Nephron progenitor cell (in vitro differentiated cells): ENCODE data around the gene RAB3A.

Experiments
- DNase-seq: peaks from one replicate; pipeline ENCODE4 v3.0.0; 2021
- H3K27ac Mint-ChIP-seq: 2 replicates; pipeline ENCODE4 v1.8.0; 2021; ENCODE audit warnings: mild to moderate bottlenecking, moderate library complexity, mixed read lengths
- H3K27me3 Mint-ChIP-seq: 2 replicates; pipeline ENCODE4 v1.8.0; 2021; ENCODE audit warnings: mild to moderate bottlenecking, low read depth, mixed read lengths; ENCODE audit not compliant: poor library complexity
- H3K36me3 Mint-ChIP-seq: 2 replicates; pipeline ENCODE4 v1.8.0; 2021; ENCODE audit warnings: low read depth, mixed read lengths
- H3K4me1 Mint-ChIP-seq: 2 replicates; pipeline ENCODE4 v1.8.0; 2021; ENCODE audit warnings: mixed read lengths
- H3K4me3 Mint-ChIP-seq: 2 replicates; pipeline ENCODE4 v1.8.0; 2021; ENCODE audit warnings: mild to moderate bottlenecking, moderate library complexity, mixed read lengths
- H3K9me3 Mint-ChIP-seq: 2 replicates; pipeline ENCODE4 v1.8.0; 2021; ENCODE audit warnings: mild to moderate bottlenecking, moderate library complexity, mixed read lengths
- TF ChIP-seq, protein P1 (sequence below): fragments of 200-600 bp; sonication (generic); IDR thresholded peaks from 2 replicates; pipeline ENCODE4 v1.5.0; 2021; ENCODE audit warnings: antibody characterized with exemption

The RAB3A gene, protein sequence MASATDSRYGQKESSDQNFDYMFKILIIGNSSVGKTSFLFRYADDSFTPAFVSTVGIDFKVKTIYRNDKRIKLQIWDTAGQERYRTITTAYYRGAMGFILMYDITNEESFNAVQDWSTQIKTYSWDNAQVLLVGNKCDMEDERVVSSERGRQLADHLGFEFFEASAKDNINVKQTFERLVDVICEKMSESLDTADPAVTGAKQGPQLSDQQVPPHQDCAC

DNA sequence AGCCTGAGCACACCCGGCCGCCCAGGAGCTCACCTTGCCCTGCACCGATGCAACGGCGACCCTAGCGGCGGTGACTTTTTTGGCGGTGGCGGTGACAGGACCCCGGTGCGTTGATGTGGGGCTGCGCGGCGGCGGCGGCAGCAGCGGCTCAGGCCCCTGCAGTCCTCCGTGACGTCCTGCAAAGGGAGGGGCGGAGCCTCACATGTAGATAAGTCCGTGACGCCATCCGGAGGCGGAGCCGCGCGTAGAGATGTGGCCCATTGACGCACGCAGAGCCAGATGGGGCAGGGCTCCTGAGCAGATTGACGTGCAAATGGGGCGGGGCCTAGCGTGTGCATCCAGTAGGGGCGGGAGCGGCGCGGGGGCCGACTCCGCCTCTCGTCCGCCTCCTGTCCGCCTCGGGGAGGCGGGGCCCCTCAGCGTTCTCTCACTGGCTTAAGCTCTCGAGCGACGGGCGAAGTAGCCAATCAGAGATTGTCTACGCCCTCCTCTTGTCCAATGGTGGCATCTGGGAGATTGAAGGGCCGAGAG, at the start of gene RAB3A:
Gene RAB3A (minus strand): TSS at position 180 of the 531 bp plus-strand sequence. CDS start 1,302 bp downstream, outside the sequence.
- peaks cover 26% of the 10 kb centered on the region for H3K36me3 Mint-ChIP-seq
- peak within 1 kb of the TSS; percentile 97 for H3K27ac Mint-ChIP-seq
- TF ChIP-seq, protein P1, sequence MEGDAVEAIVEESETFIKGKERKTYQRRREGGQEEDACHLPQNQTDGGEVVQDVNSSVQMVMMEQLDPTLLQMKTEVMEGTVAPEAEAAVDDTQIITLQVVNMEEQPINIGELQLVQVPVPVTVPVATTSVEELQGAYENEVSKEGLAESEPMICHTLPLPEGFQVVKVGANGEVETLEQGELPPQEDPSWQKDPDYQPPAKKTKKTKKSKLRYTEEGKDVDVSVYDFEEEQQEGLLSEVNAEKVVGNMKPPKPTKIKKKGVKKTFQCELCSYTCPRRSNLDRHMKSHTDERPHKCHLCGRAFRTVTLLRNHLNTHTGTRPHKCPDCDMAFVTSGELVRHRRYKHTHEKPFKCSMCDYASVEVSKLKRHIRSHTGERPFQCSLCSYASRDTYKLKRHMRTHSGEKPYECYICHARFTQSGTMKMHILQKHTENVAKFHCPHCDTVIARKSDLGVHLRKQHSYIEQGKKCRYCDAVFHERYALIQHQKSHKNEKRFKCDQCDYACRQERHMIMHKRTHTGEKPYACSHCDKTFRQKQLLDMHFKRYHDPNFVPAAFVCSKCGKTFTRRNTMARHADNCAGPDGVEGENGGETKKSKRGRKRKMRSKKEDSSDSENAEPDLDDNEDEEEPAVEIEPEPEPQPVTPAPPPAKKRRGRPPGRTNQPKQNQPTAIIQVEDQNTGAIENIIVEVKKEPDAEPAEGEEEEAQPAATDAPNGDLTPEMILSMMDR: no peak
- DNase-seq: peak; percentile 100
- peak within 1 kb of the TSS; percentile 92 for H3K4me3 Mint-ChIP-seq
- peaks cover 34% of the 10 kb centered on the region for H3K27me3 Mint-ChIP-seq
- peaks cover 41% of the 10 kb centered on the region for H3K4me1 Mint-ChIP-seq
- H3K9me3 Mint-ChIP-seq: no peaks in the 10 kb centered on the region

DNA sequence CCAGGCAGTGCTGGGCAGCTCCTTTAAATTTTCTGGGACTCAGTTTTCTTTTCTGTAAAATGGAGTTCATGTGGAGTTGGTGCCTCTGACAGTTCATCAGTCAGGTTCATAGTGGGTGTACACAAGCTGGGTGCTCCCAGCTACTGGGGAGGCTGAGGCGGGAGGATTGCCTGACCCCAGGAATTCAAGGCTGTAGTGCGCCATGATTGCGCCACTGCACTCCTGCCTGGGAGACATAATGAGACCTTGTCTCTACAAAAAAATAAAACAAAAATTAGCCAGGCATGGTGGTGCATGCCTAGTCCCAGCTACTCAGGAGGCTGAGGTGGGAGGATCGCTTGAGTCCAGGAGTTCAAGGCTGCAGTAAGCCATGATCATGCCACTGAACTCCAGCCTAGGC, 49.3 kb upstream of the RAB3A start:
- H3K4me1 Mint-ChIP-seq: peaks cover 3% of the 10 kb centered on the region
- H3K27me3 Mint-ChIP-seq: peaks cover 67% of the 10 kb centered on the region
- no peaks in the 10 kb centered on the region for H3K9me3 Mint-ChIP-seq
- no peak overlapping the region for H3K27ac Mint-ChIP-seq
- H3K4me3 Mint-ChIP-seq: no peak overlapping the region
- no peak for DNase-seq
- TF ChIP-seq, protein P1: no peak
- H3K36me3 Mint-ChIP-seq: no peaks in the 10 kb centered on the region

DNA sequence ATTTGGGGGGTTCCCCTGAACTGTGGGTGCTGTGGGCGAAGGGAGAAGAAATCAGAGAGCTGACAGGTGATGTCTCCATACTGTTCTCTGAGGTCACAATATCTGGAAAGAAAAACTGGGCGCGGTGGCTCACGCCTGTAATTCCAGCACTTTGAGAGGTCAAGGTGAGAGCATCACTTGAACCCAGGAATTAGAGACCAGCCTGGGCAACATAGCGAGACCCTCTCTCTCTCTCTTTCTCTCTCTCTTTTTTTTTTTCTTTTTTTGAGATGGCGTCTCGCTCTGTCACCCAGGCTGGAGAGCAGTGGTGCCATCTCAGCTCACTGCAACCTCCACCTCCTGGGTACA, 48.5 kb upstream of the RAB3A start:
- no peak for DNase-seq
- H3K27ac Mint-ChIP-seq: no peak overlapping the region
- H3K27me3 Mint-ChIP-seq: peaks cover 69% of the 10 kb centered on the region
- TF ChIP-seq, protein P1: no peak
- H3K4me3 Mint-ChIP-seq: no peak overlapping the region
- H3K36me3 Mint-ChIP-seq: no peaks in the 10 kb centered on the region
- peaks cover 6% of the 10 kb centered on the region for H3K4me1 Mint-ChIP-seq
- H3K9me3 Mint-ChIP-seq: no peaks in the 10 kb centered on the region

DNA sequence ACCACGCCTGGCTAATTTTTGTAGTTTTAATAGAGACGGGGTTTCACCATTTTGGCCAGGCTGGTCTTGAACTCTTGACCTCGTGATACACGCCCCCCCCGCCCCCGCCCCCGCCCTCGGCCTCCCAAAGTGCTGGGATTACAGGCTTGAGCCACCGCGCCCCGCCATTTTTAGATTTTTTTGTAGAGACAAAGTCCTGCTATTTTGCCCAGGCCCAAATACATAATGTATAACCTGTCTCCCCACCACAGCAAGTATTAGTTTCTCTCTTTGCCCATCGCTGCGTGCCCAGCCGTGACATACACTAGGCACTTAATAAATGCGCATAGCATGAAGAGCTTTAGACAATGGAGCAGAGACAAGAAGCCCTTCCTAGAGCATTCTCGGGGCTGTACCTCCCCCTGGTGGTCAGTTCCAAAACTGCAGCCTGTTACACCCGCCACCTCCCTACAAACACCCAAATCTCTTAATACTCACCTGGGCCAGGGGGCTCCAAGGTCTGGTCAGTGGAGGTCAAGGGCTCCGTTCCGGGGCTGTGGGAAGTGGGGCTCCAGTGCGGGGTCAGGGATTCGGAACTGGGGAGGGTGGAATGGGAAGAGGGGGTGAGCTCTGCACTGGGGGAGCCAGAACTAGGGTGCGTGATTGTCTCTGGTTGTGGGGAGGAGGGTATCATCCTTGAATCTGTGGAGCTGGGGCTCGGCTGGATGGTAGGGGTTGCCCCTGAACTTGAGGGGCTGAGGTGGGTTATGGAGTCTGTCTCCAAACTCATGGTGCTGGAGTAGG, 47.9 kb upstream of the RAB3A start:
- Mint-ChIP-seq H3K27ac (no peak overlapping the region), H3K4me3 (no peak overlapping the region)

DNA sequence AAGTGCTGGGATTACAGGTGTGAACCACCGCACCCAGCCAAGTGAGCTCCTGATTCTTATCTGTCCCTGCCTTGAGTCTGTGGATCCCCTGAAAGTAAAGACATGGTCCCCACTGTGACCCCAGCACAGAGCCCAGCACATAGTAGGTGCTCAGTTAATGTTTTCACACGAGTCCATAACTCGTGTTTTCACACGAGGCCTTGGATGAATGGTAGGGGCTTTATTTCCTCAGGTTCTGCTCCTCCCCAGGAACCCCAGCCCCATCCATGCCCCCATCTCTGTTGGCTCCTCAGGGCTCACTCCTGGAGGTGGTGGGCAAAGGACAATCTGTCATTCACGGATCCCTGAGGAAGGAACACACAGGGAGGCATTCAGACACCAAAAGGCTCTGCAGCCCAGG, 46.0 kb upstream of the RAB3A start:
- no peak overlapping the region for H3K27ac Mint-ChIP-seq
- H3K4me1 Mint-ChIP-seq: peaks cover 6% of the 10 kb centered on the region
- H3K9me3 Mint-ChIP-seq: no peaks in the 10 kb centered on the region
- no peaks in the 10 kb centered on the region for H3K36me3 Mint-ChIP-seq
- peaks cover 50% of the 10 kb centered on the region for H3K27me3 Mint-ChIP-seq
- no peak overlapping the region for H3K4me3 Mint-ChIP-seq
- no peak for DNase-seq
- TF ChIP-seq, protein P1: no peak

More for the DNA sequence above, 47.9 kb upstream of the RAB3A start:
- TF ChIP-seq, protein P1: peak; percentile 85
- H3K27me3 Mint-ChIP-seq: peaks cover 67% of the 10 kb centered on the region
- H3K36me3 Mint-ChIP-seq: no peaks in the 10 kb centered on the region
- DNase-seq: peak; percentile 86
- H3K4me1 Mint-ChIP-seq: peaks cover 6% of the 10 kb centered on the region
- no peaks in the 10 kb centered on the region for H3K9me3 Mint-ChIP-seq
